ENCODE results near the gene SPEF2. TPM values are rescaled to one million over a fixed set of nuclear protein-coding genes. Genes with fewer than 3 reads are reported as not detected.

Gene SPEF2
- total and polyA plus RNA-seq, 10 of the 15 experiments (the other 5 are each of a cell fraction or from before 2014, with no cell fraction given) = 0.03 to 2.0 (median 0.07) TPM; not detected in 3

- H3K27ac ChIP-seq (ENCODE audit: control insufficient read depth, insufficient read depth) = no peak overlapping the region
- no peak overlapping the region for H3K9ac ChIP-seq (ENCODE audit: control insufficient read depth, insufficient read depth, low read length)
- in situ Hi-C loops (cut with MboI) (no loop called here), intact Hi-C loops (cut with micrococcal nuclease; ENCODE audit: unreplicated experiment) (no loop called here)
- SMC1A ChIA-PET (ENCODE audit: uncharacterized antibody, unreplicated experiment) = no interaction called here
- TF ChIP-seq CEBPZ (IDR thresholded peaks at IDR 0.05; ENCODE audit: low read depth, low read length) = no peak
- no peak for TF ChIP-seq POLR2A (IDR thresholded peaks at IDR 0.05; ENCODE audit: low read depth, low read length)
- TF ChIP-seq MAX (IDR thresholded peaks at IDR 0.05; ENCODE audit: low read depth, low read length) = no peak
- no peak for TF ChIP-seq ASH2L (IDR thresholded peaks at IDR 0.05; ENCODE audit: borderline replicate concordance, low read depth)
- no peak for TF ChIP-seq TCF3 (IDR thresholded peaks at IDR 0.05; ENCODE audit: borderline replicate concordance, insufficient read depth, low read depth, low read length)
- TF ChIP-seq ETV6 (conservative IDR thresholded peaks at IDR 0.05 in 1 of 2, IDR thresholded peaks at IDR 0.05 in 1 of 2; ENCODE audit: borderline replicate concordance in 1 of 2, low read depth in 1 of 2) = no peak
- no peak for TF ChIP-seq RFX5 (IDR thresholded peaks at IDR 0.05; ENCODE audit: low read depth, low read length)
- no peak for TF ChIP-seq RB1 (IDR thresholded peaks at IDR 0.05; ENCODE audit: borderline replicate concordance)
- TF ChIP-seq RAD21 (IDR thresholded peaks at IDR 0.05; ENCODE audit: insufficient read depth, low read depth, low read length) = no peak
- no peak for TF ChIP-seq IRF4 (IDR thresholded peaks at IDR 0.05; ENCODE audit: low read depth, low read length)
- FAIRE-seq (no peak), DNase-seq (ENCODE audit: low read depth, low spot score) (no peak), ATAC-seq (no peak)
- H4K20me1 ChIP-seq (ENCODE audit: control insufficient read depth, insufficient read depth) = no peaks in the 10 kb centered on the region
- RAD21 ChIA-PET (ENCODE audit: unreplicated experiment) = no interaction called here
- no peaks in the 10 kb centered on the region for H3K27me3 ChIP-seq (replicated peaks in 1 of 2; ENCODE audit: control insufficient read depth in 2 of 2, insufficient read depth in 2 of 2, low read length in 1 of 2)
- no peaks in the 10 kb centered on the region for H3K79me2 ChIP-seq (ENCODE audit: control insufficient read depth, insufficient read depth, low read length)
- POLR2A ChIA-PET = no interaction called here
- H3K9me3 ChIP-seq (replicated peaks; ENCODE audit: control insufficient read depth, insufficient read depth, low read length) = no peaks in the 10 kb centered on the region
- CTCF ChIA-PET = no interaction called here
- no peak overlapping the region for H3K4me3 ChIP-seq
- no peaks in the 10 kb centered on the region for H3K4me1 ChIP-seq (ENCODE audit: control insufficient read depth, insufficient read depth, low read length)
- H2AFZ ChIP-seq (ENCODE audit: control insufficient read depth, low read depth, low read length) = no peak overlapping the region
- no peak overlapping the region for H3K4me2 ChIP-seq (ENCODE audit: control insufficient read depth, insufficient read depth)
- 35% methylated on average over 6 of the region's 6 CpGs for WGBS (ENCODE audit: insufficient coverage, insufficient replicate concordance, low lambda C conversion rate, missing lambda C conversion rate)
- BruUV-seq (replicated peaks) = no TSS peak
- H3K36me3 ChIP-seq (ENCODE audit: control insufficient read depth in 2 of 2, insufficient read depth in 2 of 2, low read length in 1 of 2) = no peaks in the 10 kb centered on the region
Measured at GRCh38 chr5:35683466-35683865, 65.8 kb downstream of the SPEF2 start.
